K562 (cell line): ENCODE measurements around the gene SLC18A3. TPM values are rescaled to one million over a fixed set of nuclear protein-coding genes. Genes with fewer than 3 reads are reported as not detected.

Source experiments
- ATAC-seq: fragments of 200-7000 bp; cut with Tn5 transposase; 3 replicates; pipeline ENCODE4 v1.9.1; 2020; ENCODE audit warnings: moderate library complexity
- BruUV-seq: library from RNA; stranded (reverse); fragments of 400-500 nt; replicated peaks from 2 replicates; lab custom pipeline; 2021; lab: Mats Ljungman, UMichigan
- CTCF ChIA-PET: fragments of 300-600 bp; formaldehyde crosslinking; extraction: SDS; loops from one replicate; lab custom pipeline; 2021; ENCODE audit warnings: low intra/inter-chr PET ratio; lab: Yijun Ruan, JAX
- POLR2A ChIA-PET: fragments of 300-600, 350-650 bp; sonication (Branson Sonifier 250); formaldehyde crosslinking; extraction: SDS; loops from one replicate; lab custom pipeline; 2021; ENCODE audit warnings: antibody characterized with exemption, inconsistent platforms; lab: Yijun Ruan, JAX
- DNase-seq, 4 experiments: peaks; one replicate each; pipeline versions ENCODE4 v3.0.0 to v3.0.0-alpha.2; 2011 to 2018; ENCODE audit warnings: low spot score in 3 of 4, mixed read lengths in 3 of 4; ENCODE audit errors: extremely low read depth in 1 of 4
- FAIRE-seq: peaks from 2 replicates; lab custom pipeline; 2011; peaks lifted over from hg19 to GRCh38; lab: Jason Lieb, UNC
- H2AFZ ChIP-seq: 2 replicates; pipeline ENCODE4 v1.6.0; 2011; ENCODE audit warnings: low read depth, low read length, control low read depth, inconsistent platforms
- H3K27ac ChIP-seq: fragments of 200-600 bp; 3 replicates; pipeline ENCODE4 v1.8.0; 2011; ENCODE audit warnings: low read depth, mild to moderate bottlenecking, control low read depth, inconsistent platforms, low read length, moderate library complexity, mixed read lengths; ENCODE audit errors: extremely low read depth
- H3K27me3 ChIP-seq, 2 experiments: fragments of 300-600 bp in 1 of 2; 2 replicates in 1 of 2; 3 replicates in 1 of 2; pipeline versions ENCODE4 v1.6.0 to v1.8.0; 2011; ENCODE audit warnings: inconsistent platforms in 2 of 2, low read length in 2 of 2, mild to moderate bottlenecking in 1 of 2, mixed read lengths in 1 of 2, moderate library complexity in 1 of 2; ENCODE audit not compliant: control insufficient read depth in 2 of 2, insufficient read depth in 2 of 2
- H3K36me3 ChIP-seq: fragments of 300-600 bp; 3 replicates; pipeline ENCODE4 v1.8.0; 2011; ENCODE audit warnings: mild to moderate bottlenecking, low read length, inconsistent platforms; ENCODE audit not compliant: control insufficient read depth, insufficient read depth
- H3K4me1 ChIP-seq, 2 experiments: fragments of 200-600 bp in 1 of 2; replicated peaks in 1 of 2; 2 replicates in 1 of 2; 3 replicates in 1 of 2; pipeline versions ENCODE4 v1.5.1 to v1.8.0; 2011; ENCODE audit warnings: inconsistent platforms in 2 of 2, low read length in 2 of 2, mild to moderate bottlenecking in 1 of 2, mixed read lengths in 1 of 2, moderate library complexity in 1 of 2; ENCODE audit not compliant: control insufficient read depth in 2 of 2, insufficient read depth in 2 of 2
- H3K4me2 ChIP-seq: 2 replicates; pipeline ENCODE4 v1.6.1; 2011; ENCODE audit warnings: low read length, control low read depth, inconsistent platforms, mixed read lengths; ENCODE audit not compliant: insufficient read depth
- H3K4me3 ChIP-seq: fragments of 200-600 bp; sonication (generic), shearing (Covaris generic); 2 replicates; pipeline ENCODE4 v1.5.1; 2016; ENCODE audit warnings: control low read depth, inconsistent platforms
- H3K79me2 ChIP-seq: fragments of 200-600 bp; 3 replicates; pipeline ENCODE4 v1.8.0; 2011; ENCODE audit warnings: low read length, inconsistent platforms; ENCODE audit not compliant: control insufficient read depth, insufficient read depth
- H3K9ac ChIP-seq, 2 experiments: 2 replicates each; pipeline versions ENCODE4 v1.6.0 to v1.6.1; 2011; ENCODE audit warnings: low read depth in 2 of 2, low read length in 2 of 2, control low read depth in 1 of 2, inconsistent platforms in 1 of 2, mild to moderate bottlenecking in 1 of 2, mixed read lengths in 1 of 2; ENCODE audit not compliant: insufficient read depth in 1 of 2
- H3K9me1 ChIP-seq: one replicate; pipeline ENCODE4 v1.6.0; 2011; ENCODE audit warnings: inconsistent platforms, mild to moderate bottlenecking, low read length, moderate library complexity; ENCODE audit not compliant: control insufficient read depth, insufficient read depth
- H3K9me3 ChIP-seq: replicated peaks from 2 replicates; pipeline ENCODE4 v1.5.1; 2011; ENCODE audit warnings: low read depth, low read length, inconsistent platforms; ENCODE audit not compliant: control insufficient read depth, insufficient read depth
- H4K20me1 ChIP-seq: replicated peaks from 2 replicates; pipeline ENCODE4 v1.6.1; 2011; ENCODE audit warnings: low read length, inconsistent platforms, mixed read lengths; ENCODE audit not compliant: control insufficient read depth, insufficient read depth
- BDP1 ChIP-seq: IDR thresholded peaks from 3 replicates; pipeline ENCODE4 v1.6.1; 2011; ENCODE audit not compliant: insufficient read length, insufficient read depth
- RBM34 ChIP-seq: fragments of 200-400 bp; formaldehyde crosslinking; IDR thresholded peaks from 2 replicates; pipeline ENCODE4 v1.6.1; 2018; ENCODE audit warnings: low read length, borderline replicate concordance; ENCODE audit not compliant: insufficient read depth
- ZBTB8A ChIP-seq: fragments of 450-650 bp; IDR thresholded peaks from 2 replicates; pipeline ENCODE4 v1.6.1; 2018; ENCODE audit warnings: mild to moderate bottlenecking, moderate library complexity; ENCODE audit not compliant: partially characterized antibody
- ZNF655 ChIP-seq: fragments of 250-450 bp; sonication (Bioruptor Pico); IDR thresholded peaks from 2 replicates; pipeline ENCODE4 v1.5.0; 2021
- WGBS: fragments of 100-300 bp; shearing (Covaris generic); methylation state at CpG from one replicate; pipeline ENCODE4 v1.1.6; 2016; ENCODE audit warnings: low coverage, mixed read lengths; ENCODE audit not compliant: insufficient coverage; ENCODE audit errors: missing lambda C conversion rate; 5-methylcytosine and 5-hydroxymethylcytosine counted together
- in situ Hi-C: fragments of 300-500 bp; cut with MboI; formaldehyde crosslinking; loops from 4 replicates; pipeline ENCODE4 v1.15.0; 2018; ENCODE audit warnings: inconsistent platforms, mixed read lengths
- intact Hi-C: fragments of 100-400 bp; cut with micrococcal nuclease; formaldehyde crosslinking; loops from 2 replicates; pipeline ENCODE4 v1.14.2; 2022
- polyA plus RNA-seq, 8 experiments: library from polyadenylated mRNA; depleted of rRNA in 4 of 8; stranded (reverse) in 5 of 8; unstranded in 3 of 8; fragments of >200 nt; fragmentation: Nextera tagmentation in 2 of 8; fragmentation: Illumina TruSeq in 1 of 8; extraction: Ambion mirVana in 2 of 8; extraction: Trizol in 1 of 8; gene quantifications; 2 replicates each; pipeline versions ENCODE4 v1.2.1 to v1.2.3, GENCODE V29; 2011 to 2014; ENCODE audit warnings: inconsistent platforms in 1 of 8, missing spikeins in 1 of 8
- total RNA-seq, 7 experiments: library from RNA; depleted of rRNA in 6 of 7; stranded (reverse); fragments of >200 nt in 6 of 7; fragmentation: Illumina TruSeq in 2 of 7; extraction: Trizol in 2 of 7; gene quantifications; 2 replicates each; pipeline versions ENCODE4 v1.2.1 to v1.2.3, GENCODE V29; 2011 to 2021; ENCODE audit warnings: low replicate concordance in 1 of 7

The SLC18A3 gene
- total and polyA plus RNA-seq, 9 of the 15 experiments (the other 6 are each of a cell fraction or from before 2014, with no cell fraction given) = not detected

- Histone ChIP-seq H3K79me2 (no peaks in the 10 kb centered on the region), H3K27me3 (peaks cover 0 to 7% of the 10 kb centered on the region in 2 experiments; a peak in 1 of 5 replicates), H3K4me1 (no peaks in the 10 kb centered on the region), H3K4me2 (no peak overlapping the region), H4K20me1 (peaks cover 7% of the 10 kb centered on the region; the same call in 1 of the 2 replicates), H3K9me1 (no peaks in the 10 kb centered on the region), H3K4me3 (no peak overlapping the region), H3K36me3 (no peaks in the 10 kb centered on the region), H3K9me3 (no peaks in the 10 kb centered on the region), H3K27ac (no peak overlapping the region), H2AFZ (no peak overlapping the region), H3K9ac (no peak overlapping the region)
- FAIRE-seq = no peak
- in situ Hi-C loops (no loop called here), intact Hi-C loops (no loop called here)
- BruUV-seq = no TSS peak
- TF ChIP-seq ZNF655 (CRISPR knock-in tag) (no peak), BDP1 (no peak), ZBTB8A (no peak), RBM34 (no peak)
- 4% methylated on average over 4 of the region's 4 CpGs for WGBS
- ChIA-PET CTCF (no interaction called here), POLR2A (no interaction called here)
- DNase-seq = no peak
- ATAC-seq = no peak
Measured at GRCh38 chr10:49600781-49601400, 9.2 kb upstream of the SLC18A3 start.
